NCI-H524 (cell line): ENCODE measurements around the gene C12orf42.

Experiments
- DNase-seq, 2 experiments: peaks; one replicate each; lab custom pipeline; 2025; lab: John Stamatoyannopoulos, UW

Gene C12orf42

DNA sequence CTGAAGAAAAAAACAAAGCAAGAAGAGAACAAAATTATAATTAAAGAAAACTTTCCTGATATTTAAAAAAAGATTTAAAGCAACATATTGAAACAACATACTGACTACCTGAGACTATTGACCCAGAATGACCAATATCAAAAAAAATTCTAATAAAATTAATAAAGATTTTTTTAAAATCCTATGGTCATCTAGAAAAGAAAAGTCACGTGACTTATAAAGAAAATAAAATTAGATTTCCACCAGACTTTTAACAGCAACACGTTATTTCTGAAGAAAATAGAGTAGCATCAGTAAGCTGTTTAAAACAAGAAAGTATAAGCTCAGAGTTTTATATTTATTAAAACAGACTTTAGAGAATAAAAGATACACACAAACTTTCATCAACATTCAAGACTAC, 238.0 kb downstream of the C12orf42 start:
- no peak for DNase-seq
